ENCODE results near the gene C2orf72.
"Not testable (repeated sequence)": the region's sequence is repeated elsewhere in the genome, so short reads cannot be mapped to it uniquely, and the experiment has no call there.

The C2orf72 gene

GRCh38 chr2:231046916-231047273, 9.6 kb downstream of the C2orf72 start:
- DNase-seq (ENCODE audit: low read depth) = no peak

- no peak for DNase-seq (ENCODE audit: low read depth)
Measured at GRCh38 chr2:231047274-231047922, 10.1 kb downstream of the C2orf72 start.

- no peak for DNase-seq (ENCODE audit: low read depth)
Measured at GRCh38 chr2:231047923-231048915, 10.9 kb downstream of the C2orf72 start.

GRCh38 chr2:231049286-231050017, 12.1 kb downstream of the C2orf72 start:
- no peak for DNase-seq (ENCODE audit: low read depth)

- no peak for DNase-seq (ENCODE audit: low read depth)
Measured at GRCh38 chr2:231050018-231050901, 12.9 kb downstream of the C2orf72 start.

- no peak for DNase-seq (ENCODE audit: low read depth)
Measured at GRCh38 chr2:231051116-231051515, 13.8 kb downstream of the C2orf72 start.

- peak; percentile 74 for DNase-seq (ENCODE audit: low read depth)
Measured at GRCh38 chr2:231052494-231053451, 15.4 kb downstream of the C2orf72 start.

- no peak for DNase-seq (ENCODE audit: low read depth)
Measured at GRCh38 chr2:231053846-231054245, 16.5 kb downstream of the C2orf72 start.

- DNase-seq (ENCODE audit: low read depth) = peak; percentile 90
Measured at GRCh38 chr2:231056453-231057416, 19.4 kb downstream of the C2orf72 start, which contains the start of gene PSMD1. Gene PSMD1 (plus strand): TSS chr2:231056867. CDS start chr2:231057026, 159 bp downstream.

GRCh38 chr2:231057590-231057989, 20.3 kb downstream of the C2orf72 start:
- no peak for DNase-seq (ENCODE audit: low read depth)

GRCh38 chr2:231058761-231059550, 21.6 kb downstream of the C2orf72 start:
- no peak for DNase-seq (ENCODE audit: low read depth)

- DNase-seq (ENCODE audit: low read depth) = no peak
Measured at GRCh38 chr2:231059756-231060155, 22.4 kb downstream of the C2orf72 start.

- no peak for DNase-seq (ENCODE audit: low read depth)
Measured at GRCh38 chr2:231062776-231063175, 25.5 kb downstream of the C2orf72 start.

- DNase-seq (ENCODE audit: low read depth) = no peak
Measured at GRCh38 chr2:231063347-231063746, 26.0 kb downstream of the C2orf72 start.

GRCh38 chr2:231065966-231066365, 28.6 kb downstream of the C2orf72 start:
- no peak for DNase-seq (ENCODE audit: low read depth)

- DNase-seq (ENCODE audit: low read depth) = not testable (repeated sequence)
Measured at GRCh38 chr2:231067531-231067930, 30.2 kb downstream of the C2orf72 start.

- DNase-seq (ENCODE audit: low read depth) = no peak
Measured at GRCh38 chr2:231068525-231069222, 31.4 kb downstream of the C2orf72 start.

Measured in activated T-helper 9 cell treated with anti-CD3 and anti-CD28 coated beads, Interleukin-2, amount 50 U/mL, for 16 hours (primary cell).